Activated gamma-delta T cell treated with Interleukin-2 at 50 U/mL for 16 hours (primary cell): ENCODE measurements around the gene SYNJ2.

Experiments
- DNase-seq: peaks from one replicate; pipeline ENCODE4 v3.0.0-alpha.2; 2020

The SYNJ2 gene

DNA sequence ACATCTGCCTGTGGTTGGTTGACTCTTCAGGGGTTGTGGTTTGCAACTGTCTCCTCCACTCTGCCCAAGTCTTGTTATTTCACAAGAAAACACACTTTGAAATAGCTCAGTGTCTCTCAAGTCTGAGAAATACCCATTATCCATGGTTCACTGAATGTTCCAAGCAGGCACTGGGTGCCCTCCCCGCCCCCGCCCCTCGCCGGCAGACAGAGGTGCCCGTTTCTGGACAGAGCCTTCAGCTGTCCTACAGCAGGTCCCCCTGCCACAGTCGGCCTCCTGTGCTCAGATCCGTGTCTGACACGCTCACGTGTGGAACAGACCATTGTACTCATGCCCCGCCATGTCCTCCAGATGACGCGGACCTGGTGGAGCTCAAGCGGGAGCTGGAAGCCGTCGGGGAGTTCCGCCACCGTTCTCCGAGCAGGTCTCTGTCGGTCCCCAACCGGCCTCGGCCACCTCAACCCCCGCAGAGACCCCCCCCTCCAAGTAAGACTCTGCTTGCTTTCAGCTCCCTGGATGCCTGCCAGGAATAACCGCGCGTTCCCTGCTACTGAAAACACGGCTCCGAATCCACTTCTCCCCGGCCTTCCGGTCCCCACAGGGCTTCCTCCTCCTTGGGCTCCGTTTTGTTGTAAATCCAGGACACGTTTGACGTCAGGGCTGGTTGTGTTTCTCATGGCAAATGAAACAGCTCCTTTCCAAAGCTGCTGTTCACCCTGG is 105.0 kb downstream of the SYNJ2 start:
- no peak for DNase-seq

GRCh38 chr6:158087224-158087867 is 105.7 kb downstream of the SYNJ2 start:
- DNase-seq, result no peak

DNA sequence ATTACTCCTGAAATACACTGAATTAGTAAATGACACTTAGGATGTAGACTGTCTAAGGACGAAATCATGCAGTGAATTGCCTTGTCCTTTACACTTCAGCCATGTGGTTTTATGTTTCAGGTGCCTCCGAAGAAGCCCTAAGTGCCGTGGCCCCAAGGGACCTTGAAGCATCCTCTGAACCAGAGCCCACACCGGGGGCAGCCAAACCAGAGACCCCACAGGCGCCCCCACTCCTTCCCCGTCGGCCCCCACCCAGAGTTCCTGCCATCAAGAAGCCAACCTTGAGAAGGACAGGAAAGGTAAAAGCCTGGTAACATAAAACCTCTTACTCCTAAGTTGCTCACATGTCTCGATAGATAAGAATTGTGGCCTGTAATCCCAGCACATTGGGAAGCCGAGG is 111.1 kb downstream of the SYNJ2 start:
- no peak for DNase-seq

- no peak for DNase-seq
Measured at GRCh38 chr6:158095031-158095430, 113.4 kb downstream of the SYNJ2 start.

DNA sequence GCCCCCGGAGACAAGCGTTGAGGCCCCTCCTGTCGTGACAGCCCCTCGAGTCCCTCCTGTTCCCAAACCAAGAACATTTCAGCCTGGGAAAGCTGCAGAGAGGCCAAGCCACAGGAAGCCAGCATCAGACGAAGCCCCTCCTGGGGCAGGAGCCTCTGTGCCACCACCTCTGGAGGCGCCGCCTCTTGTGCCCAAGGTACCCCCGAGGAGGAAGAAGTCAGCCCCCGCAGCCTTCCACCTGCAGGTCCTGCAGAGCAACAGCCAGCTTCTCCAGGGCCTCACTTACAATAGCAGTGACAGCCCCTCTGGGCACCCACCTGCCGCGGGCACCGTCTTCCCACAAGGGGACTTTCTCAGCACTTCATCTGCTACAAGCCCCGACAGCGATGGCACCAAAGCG is 114.0 kb downstream of the SYNJ2 start:
- DNase-seq, result no peak

- DNase-seq, result no peak
Measured at GRCh38 chr6:158103228-158103627, 121.6 kb downstream of the SYNJ2 start.

GRCh38 chr6:158104696-158105095 is 123.0 kb downstream of the SYNJ2 start:
- no peak for DNase-seq

DNA sequence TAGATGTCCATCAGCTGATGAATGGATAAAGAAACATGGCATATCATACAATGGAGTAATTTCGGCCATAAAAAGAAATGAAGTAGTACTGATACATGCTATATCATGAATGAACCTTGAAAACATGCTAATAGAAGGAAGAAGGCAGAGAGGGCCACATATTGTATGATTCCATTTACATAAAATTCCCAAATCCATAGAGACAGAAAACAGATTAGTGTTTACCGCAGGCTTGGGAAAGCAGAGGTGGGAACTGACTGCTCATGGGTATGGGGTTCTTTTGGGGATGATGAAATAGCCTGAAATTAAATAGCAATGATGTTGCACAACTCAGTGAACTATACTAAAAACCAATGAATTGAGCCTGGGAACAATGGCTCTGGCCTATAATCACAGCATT is 128.1 kb downstream of the SYNJ2 start:
- DNase-seq, result no peak

GRCh38 chr6:158110986-158111385 is 129.3 kb downstream of the SYNJ2 start:
- DNase-seq, result no peak

DNA sequence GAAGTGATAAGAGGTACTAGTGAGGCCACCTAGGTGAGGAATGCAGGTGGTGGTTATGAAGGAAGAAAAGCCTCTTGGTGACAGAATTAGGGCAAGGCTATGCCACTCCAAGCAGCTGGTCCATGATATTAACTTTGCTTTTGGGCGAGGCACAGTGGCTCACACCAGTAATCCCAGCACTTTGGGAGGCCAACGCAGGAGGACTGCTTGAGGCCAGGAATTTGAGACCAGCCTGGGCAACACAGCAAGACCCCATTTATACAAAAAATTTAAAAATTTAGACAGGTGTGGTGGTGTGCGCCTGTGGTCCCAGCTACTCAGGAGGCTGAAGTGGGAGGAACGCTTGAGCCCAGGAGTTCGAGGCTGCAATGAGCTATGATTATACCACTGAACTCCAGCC is 130.3 kb downstream of the SYNJ2 start:
- no peak for DNase-seq

- no peak for DNase-seq
Measured at GRCh38 chr6:158113802-158114201, 132.1 kb downstream of the SYNJ2 start.

DNA sequence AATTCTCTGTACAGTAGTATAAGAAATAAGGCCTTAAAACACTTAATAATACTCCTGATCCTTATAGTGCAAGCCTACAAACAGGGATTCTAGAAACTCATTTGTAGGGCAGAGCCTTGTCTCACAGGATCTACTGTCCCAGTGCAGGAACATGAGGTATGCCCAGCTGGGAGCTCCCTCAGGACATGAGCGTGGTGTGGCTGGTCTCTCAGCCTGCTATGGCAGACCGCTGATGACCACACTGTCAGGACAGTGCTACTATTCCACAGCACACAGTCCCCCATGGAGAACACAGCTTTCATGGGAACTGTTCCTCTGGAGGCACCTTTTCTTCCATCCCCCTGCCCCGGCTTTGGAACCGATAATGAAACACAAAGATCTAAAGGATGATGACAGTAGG is 133.4 kb downstream of the SYNJ2 start:
- DNase-seq, result no peak

GRCh38 chr6:158115508-158115907 is 133.8 kb downstream of the SYNJ2 start:
- no peak for DNase-seq

GRCh38 chr6:158118886-158119285 is 137.2 kb downstream of the SYNJ2 start:
- DNase-seq, result no peak

DNA sequence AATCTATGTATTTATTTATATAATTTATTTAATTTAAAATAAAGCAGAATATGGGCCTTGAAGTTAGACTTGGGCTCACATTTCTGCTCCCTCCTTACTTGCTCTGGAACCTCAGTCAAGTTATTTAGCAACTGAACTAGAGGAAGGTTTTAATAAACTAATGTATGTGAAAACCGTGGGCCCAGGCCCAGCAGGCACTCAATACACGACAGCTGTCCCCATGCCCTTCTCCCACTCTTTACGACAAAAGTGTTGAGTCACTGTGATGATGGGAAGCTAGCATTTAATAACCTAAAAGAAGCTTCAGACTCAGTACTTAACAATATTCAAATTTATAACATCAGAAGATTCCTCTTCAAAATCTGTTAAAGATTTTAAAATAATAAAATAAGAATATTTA is 139.7 kb downstream of the SYNJ2 start:
- no peak for DNase-seq

DNA sequence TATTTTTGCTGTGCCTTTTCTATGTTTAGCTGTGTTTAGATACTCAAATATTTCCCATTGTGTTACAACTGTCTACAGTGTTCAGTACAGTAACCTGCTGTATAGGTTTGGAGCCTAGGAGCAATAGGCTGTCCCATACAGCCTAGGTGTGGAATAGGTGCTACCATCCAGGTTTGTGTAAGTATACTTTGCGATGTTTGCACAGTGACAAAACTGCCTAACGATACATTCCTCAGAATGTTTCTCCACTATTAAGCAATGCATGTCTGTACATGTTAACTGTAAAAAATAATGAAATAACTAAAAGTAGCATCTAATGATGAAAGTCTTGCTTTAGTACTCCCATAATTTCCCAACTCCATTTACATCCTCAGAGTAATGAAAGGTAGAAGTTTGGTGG is 140.4 kb downstream of the SYNJ2 start:
- DNase-seq, result no peak

DNA sequence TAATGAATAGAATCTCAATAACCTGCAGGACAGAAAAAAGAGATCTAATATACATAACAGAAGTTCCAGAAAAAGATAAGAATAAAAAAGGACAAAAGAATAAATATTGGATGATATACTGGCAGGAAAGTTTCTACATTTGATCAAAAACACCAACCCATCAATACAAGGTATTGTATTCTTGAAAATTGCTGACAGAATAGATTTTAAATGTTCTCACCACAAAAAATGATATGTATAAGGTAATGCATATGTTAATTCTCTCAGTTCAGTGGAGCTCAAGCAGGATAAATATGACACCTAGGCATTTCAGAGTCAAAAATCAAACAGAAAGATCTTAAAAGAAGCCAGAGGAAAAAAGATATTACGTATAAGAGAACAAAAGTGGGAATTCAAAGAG is 142.6 kb downstream of the SYNJ2 start:
- no peak for DNase-seq

GRCh38 chr6:158125271-158125670 is 143.6 kb downstream of the SYNJ2 start:
- no peak for DNase-seq

DNA sequence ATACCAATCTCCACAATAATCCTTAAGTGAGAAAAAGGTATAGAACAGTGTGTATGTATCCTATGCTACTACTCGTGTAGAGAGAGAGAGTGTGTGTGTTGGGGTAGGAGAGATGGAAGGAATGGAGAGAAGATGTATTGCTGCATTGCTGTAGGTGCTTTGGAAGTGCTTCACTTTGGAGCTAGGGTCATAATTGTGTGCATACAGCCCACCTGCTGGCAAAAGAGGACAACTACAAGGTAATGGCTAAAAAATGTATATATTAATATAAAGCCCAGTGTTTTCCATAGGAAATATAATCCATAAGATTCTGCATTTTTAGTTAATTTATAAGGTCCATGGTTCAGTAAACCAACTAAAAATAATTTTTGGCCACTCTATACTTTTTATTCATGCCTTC is 150.3 kb downstream of the SYNJ2 start:
- no peak for DNase-seq

DNA sequence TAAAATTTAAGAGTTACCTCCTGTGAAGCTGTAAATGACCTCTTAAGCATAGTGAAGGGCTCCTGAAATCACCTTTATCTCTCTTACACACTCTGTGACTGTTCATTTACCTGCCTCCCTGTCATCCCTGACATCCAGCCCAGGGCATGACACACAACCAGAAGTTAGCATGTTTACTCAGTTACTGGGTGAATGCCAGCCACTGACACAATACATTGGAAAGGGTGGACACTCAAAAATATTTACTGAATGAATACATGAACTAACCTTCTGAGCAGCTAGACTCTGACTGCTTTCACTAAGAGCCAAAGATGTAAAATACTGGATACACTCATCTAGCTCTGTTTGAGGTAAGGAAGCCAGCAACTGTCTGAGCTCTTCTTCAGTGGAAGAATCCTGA is 161.1 kb downstream of the SYNJ2 start:
- DNase-seq, result no peak

DNA sequence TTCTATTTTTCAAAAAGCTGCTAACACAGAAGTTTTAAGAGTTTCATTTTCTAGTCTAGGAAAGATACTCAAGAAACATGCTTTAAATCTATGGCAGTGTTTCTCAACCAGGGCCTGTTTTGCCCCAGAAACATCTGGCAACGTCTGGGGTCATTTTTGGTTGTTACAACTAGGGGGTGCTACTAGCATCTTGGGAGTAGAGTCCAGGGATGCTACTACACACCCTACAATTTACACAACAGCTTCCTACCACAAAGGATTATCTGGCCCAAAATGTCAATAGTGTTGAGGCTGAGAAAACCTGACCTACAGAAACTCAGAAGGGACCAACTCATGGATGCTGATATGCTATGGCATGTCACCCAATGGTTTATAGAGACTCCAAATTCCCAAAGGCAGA is 162.0 kb downstream of the SYNJ2 start:
- DNase-seq, result no peak
